Fibroblast of lung (primary cell): Measurements from ENCODE around the gene FRS3. TPM values are rescaled to one million over a fixed set of nuclear protein-coding genes. Genes with fewer than 3 reads are reported as not detected.

ENCODE experiments used
- DNase-seq, 2 donors: peaks; one replicate each; pipeline versions ENCODE4 v3.0.0 to v3.0.0-alpha.2; 2010; ENCODE audit warnings: low read depth in 2 of 2
- H2AFZ ChIP-seq: 2 replicates; pipeline ENCODE4 v1.5.1; 2012; ENCODE audit warnings: low read length, control low read depth, inconsistent platforms
- H3K27ac ChIP-seq: 2 replicates; pipeline ENCODE4 v1.5.1; 2011; ENCODE audit warnings: low read length, control low read depth; ENCODE audit not compliant: insufficient read depth
- H3K27me3 ChIP-seq: 2 replicates; pipeline ENCODE4 v1.5.1; 2011; ENCODE audit warnings: mild to moderate bottlenecking, low read length; ENCODE audit not compliant: control insufficient read depth, insufficient read depth
- H3K36me3 ChIP-seq: 2 replicates; pipeline ENCODE4 v1.5.1; 2011; ENCODE audit warnings: low read length; ENCODE audit not compliant: control insufficient read depth, insufficient read depth
- H3K4me1 ChIP-seq: 2 replicates; pipeline ENCODE4 v1.5.1; 2011; ENCODE audit warnings: low read length; ENCODE audit not compliant: control insufficient read depth, insufficient read depth; ENCODE audit errors: extremely low read depth
- H3K4me2 ChIP-seq: 2 replicates; pipeline ENCODE4 v1.5.1; 2011; ENCODE audit warnings: low read length, control low read depth; ENCODE audit not compliant: insufficient read depth; ENCODE audit errors: extremely low read depth
- H3K4me3 ChIP-seq, 4 experiments: fragments of 200-600 bp in 1 of 4; sonication (generic) in 1 of 4; replicated peaks in 1 of 4; 2 replicates each; pipeline ENCODE4 v1.5.1; 2011 to 2016; ENCODE audit warnings: low read length in 4 of 4, low read depth in 3 of 4, mild to moderate bottlenecking in 3 of 4, control low read depth in 2 of 4, inconsistent platforms in 1 of 4, mixed read lengths in 1 of 4; ENCODE audit not compliant: insufficient read depth in 1 of 4; ENCODE audit errors: control extremely low read depth in 1 of 4
- H3K79me2 ChIP-seq: 2 replicates; pipeline ENCODE4 v1.5.1; 2012; ENCODE audit warnings: mild to moderate bottlenecking, low read length, inconsistent platforms; ENCODE audit not compliant: control insufficient read depth, insufficient read depth
- H3K9ac ChIP-seq: 2 replicates; pipeline ENCODE4 v1.5.1; 2011; ENCODE audit warnings: mild to moderate bottlenecking, low read length, control low read depth; ENCODE audit not compliant: insufficient read depth
- H3K9me3 ChIP-seq: 2 replicates; pipeline ENCODE4 v1.5.1; 2012; ENCODE audit warnings: low read depth, low read length; ENCODE audit not compliant: control insufficient read depth, insufficient read depth
- H4K20me1 ChIP-seq: 2 replicates; pipeline ENCODE4 v1.5.1; 2011; ENCODE audit warnings: low read length; ENCODE audit not compliant: control insufficient read depth, insufficient read depth; ENCODE audit errors: extremely low read depth
- EZH2 ChIP-seq: IDR thresholded peaks from 2 replicates; pipeline ENCODE4 v1.5.1; 2012; ENCODE audit warnings: low read length, control low read depth, mild to moderate bottlenecking; ENCODE audit errors: missing control alignments
- polyA plus RNA-seq, 2 donors: library from polyadenylated mRNA; depleted of rRNA in 1 of 2; stranded (reverse) in 1 of 2; unstranded in 1 of 2; fragments of >200 nt; gene quantifications; 2 replicates each; pipeline ENCODE4 v1.2.1, GENCODE V29; 2011 to 2012; ENCODE audit warnings: missing spikeins in 1 of 2
- total RNA-seq: library from RNA; depleted of rRNA; stranded (reverse); fragments of >200 nt; gene quantifications from 2 replicates; pipeline ENCODE4 v1.2.1, GENCODE V29; 2014
- TF ChIP-seq, protein P1 (sequence below), 2 donors: IDR thresholded peaks in 1 of 2; conservative IDR thresholded peaks in 1 of 2; 1 replicate in 1 of 2; 2 replicates in 1 of 2; pipeline ENCODE4 v1.5.1; 2011 to 2012; ENCODE audit warnings: low read length in 2 of 2, control low read depth in 1 of 2, inconsistent platforms in 1 of 2, low read depth in 1 of 2, mild to moderate bottlenecking in 1 of 2

Gene FRS3
- total and polyA plus RNA-seq, 2 donors (not counting 1 experiment from before 2014, with no cell fraction given) = 1.8 to 2.4 TPM

DNA sequence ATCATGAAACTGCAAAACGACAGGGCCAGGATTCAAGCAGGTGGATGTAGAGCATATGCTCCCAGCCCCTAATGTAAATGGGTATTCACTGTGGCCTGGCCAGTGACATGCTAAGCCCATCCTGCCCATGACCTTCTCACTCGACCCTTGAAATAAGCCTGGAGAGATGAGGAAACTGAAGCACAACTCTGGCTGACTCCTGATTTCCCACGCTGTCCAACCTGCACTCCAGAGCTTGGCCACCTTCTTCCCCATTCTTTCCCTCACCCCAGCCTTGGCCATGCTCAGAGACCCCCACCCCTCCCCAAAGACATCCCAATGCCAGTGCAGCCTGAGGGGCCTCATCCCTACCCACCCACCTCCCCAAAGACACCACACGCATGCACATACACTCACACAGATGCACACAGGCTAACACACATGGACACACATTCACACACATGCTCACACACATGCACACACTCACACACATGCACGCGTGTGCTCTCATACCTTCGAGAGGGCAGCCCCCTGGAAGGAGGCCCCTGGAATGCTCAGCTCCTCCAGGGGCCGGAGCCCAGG is 56.7 kb downstream of the FRS3 start:
- Histone ChIP-seq H3K4me3 (peak overlapping the region in 1 of 4 experiments; percentile 12), H4K20me1 (no peaks in the 10 kb centered on the region), H3K4me1 (peaks cover 5% of the 10 kb centered on the region), H3K9me3 (no peaks in the 10 kb centered on the region), H2AFZ (peak overlapping the region; percentile 24), H3K9ac (no peak overlapping the region), H3K79me2 (no peaks in the 10 kb centered on the region), H3K27ac (no peak overlapping the region), H3K4me2 (no peak overlapping the region), H3K36me3 (no peaks in the 10 kb centered on the region), H3K27me3 (no peaks in the 10 kb centered on the region)
- no peak for DNase-seq
- TF ChIP-seq, protein P1, sequence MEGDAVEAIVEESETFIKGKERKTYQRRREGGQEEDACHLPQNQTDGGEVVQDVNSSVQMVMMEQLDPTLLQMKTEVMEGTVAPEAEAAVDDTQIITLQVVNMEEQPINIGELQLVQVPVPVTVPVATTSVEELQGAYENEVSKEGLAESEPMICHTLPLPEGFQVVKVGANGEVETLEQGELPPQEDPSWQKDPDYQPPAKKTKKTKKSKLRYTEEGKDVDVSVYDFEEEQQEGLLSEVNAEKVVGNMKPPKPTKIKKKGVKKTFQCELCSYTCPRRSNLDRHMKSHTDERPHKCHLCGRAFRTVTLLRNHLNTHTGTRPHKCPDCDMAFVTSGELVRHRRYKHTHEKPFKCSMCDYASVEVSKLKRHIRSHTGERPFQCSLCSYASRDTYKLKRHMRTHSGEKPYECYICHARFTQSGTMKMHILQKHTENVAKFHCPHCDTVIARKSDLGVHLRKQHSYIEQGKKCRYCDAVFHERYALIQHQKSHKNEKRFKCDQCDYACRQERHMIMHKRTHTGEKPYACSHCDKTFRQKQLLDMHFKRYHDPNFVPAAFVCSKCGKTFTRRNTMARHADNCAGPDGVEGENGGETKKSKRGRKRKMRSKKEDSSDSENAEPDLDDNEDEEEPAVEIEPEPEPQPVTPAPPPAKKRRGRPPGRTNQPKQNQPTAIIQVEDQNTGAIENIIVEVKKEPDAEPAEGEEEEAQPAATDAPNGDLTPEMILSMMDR (conservative IDR thresholded peaks at IDR 0.05 in 1 of 2, IDR thresholded peaks at IDR 0.05 in 1 of 2; ENCODE audit: low read depth in 1 of 2, low read length in 2 of 2) = no peak
- no peak for TF ChIP-seq EZH2

DNA sequence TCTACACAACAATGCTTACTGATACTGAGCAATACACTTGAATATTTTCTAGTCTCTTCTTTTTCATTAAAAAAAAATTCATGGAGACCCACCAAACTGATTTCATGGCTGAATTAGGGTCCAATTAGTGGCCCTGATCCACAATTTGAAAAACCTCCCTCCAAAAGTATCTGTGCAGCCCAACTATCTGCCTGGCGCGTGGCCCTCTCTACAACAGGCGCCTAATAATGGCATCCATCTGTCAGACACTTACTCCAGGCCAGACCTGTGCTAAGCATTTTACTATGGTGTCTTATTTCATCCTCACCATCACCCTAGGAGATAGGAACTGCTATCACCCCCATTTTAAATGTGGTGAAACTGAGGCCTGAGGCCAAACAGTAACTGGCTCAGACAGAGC is 58.3 kb downstream of the FRS3 start:
- Histone ChIP-seq H3K4me3 (no peak overlapping the region), H4K20me1 (no peaks in the 10 kb centered on the region), H2AFZ (no peak overlapping the region), H3K9me3 (no peaks in the 10 kb centered on the region), H3K27ac (no peak overlapping the region), H3K27me3 (no peaks in the 10 kb centered on the region), H3K4me1 (peaks cover 5% of the 10 kb centered on the region), H3K4me2 (no peak overlapping the region), H3K36me3 (no peaks in the 10 kb centered on the region), H3K9ac (no peak overlapping the region), H3K79me2 (no peaks in the 10 kb centered on the region)
- DNase-seq = no peak
- TF ChIP-seq, protein P1 (conservative IDR thresholded peaks at IDR 0.05 in 1 of 2, IDR thresholded peaks at IDR 0.05 in 1 of 2; ENCODE audit: low read depth in 1 of 2, low read length in 2 of 2) = no peak
- TF ChIP-seq EZH2 = no peak

DNA sequence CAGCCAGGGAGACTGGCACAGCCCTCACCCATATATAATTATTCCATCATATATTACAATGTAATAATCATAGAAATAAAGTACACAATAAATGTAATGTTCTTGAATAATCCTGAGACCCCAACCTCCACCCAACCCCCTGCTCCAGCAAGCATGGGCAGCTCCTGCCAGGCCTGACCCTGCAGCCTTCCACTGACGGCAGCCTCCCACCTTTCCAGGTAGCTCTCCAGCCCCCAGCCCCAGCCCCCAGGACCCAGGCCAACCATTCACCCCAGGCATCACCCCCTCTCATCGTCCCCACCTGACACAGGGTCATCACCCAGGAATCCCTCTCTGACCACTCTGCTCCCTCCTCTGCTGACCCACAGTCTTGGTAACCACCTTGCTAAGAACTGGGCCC is 58.9 kb downstream of the FRS3 start:
- H3K9ac ChIP-seq = no peak overlapping the region
- no peaks in the 10 kb centered on the region for H3K36me3 ChIP-seq
- no peak overlapping the region for H2AFZ ChIP-seq
- no peaks in the 10 kb centered on the region for H4K20me1 ChIP-seq
- no peaks in the 10 kb centered on the region for H3K27me3 ChIP-seq
- no peaks in the 10 kb centered on the region for H3K9me3 ChIP-seq
- TF ChIP-seq, protein P1 (conservative IDR thresholded peaks at IDR 0.05 in 1 of 2, IDR thresholded peaks at IDR 0.05 in 1 of 2; ENCODE audit: low read depth in 1 of 2, low read length in 2 of 2) = no peak
- no peak for TF ChIP-seq EZH2
- H3K4me2 ChIP-seq = no peak overlapping the region
- H3K4me3 ChIP-seq = no peak overlapping the region
- no peak for DNase-seq
- no peaks in the 10 kb centered on the region for H3K79me2 ChIP-seq
- no peak overlapping the region for H3K27ac ChIP-seq
- H3K4me1 ChIP-seq = peaks cover 5% of the 10 kb centered on the region
